BE2C (cell line): ENCODE data around the gene CEBPG.

Experiments used
- DNase-seq: peaks from one replicate; pipeline ENCODE4 v3.0.0-alpha.2; 2020
- H3K27me3 ChIP-seq: fragments of 250-450 bp; sonication (Bioruptor Pico); 2 replicates; pipeline ENCODE4 v1.5.1; 2020; ENCODE audit warnings: mild to moderate bottlenecking
- H3K36me3 ChIP-seq: fragments of 250-450 bp; sonication (Bioruptor Pico); 2 replicates; pipeline ENCODE4 v1.5.1; 2020; ENCODE audit warnings: mild to moderate bottlenecking
- H3K4me1 ChIP-seq: fragments of 250-450 bp; sonication (Bioruptor Pico); 2 replicates; pipeline ENCODE4 v1.5.1; 2020
- H3K4me3 ChIP-seq: 2 replicates; pipeline ENCODE4 v1.5.1; 2011; ENCODE audit warnings: low read depth, low read length
- H3K9me3 ChIP-seq: fragments of 250-450 bp; sonication (Bioruptor Pico); 2 replicates; pipeline ENCODE4 v1.5.1; 2020
- TF ChIP-seq, protein P1 (sequence below): IDR thresholded peaks from 2 replicates; pipeline ENCODE4 v1.5.1; 2012; ENCODE audit warnings: mild to moderate bottlenecking, low read depth, low read length

Gene CEBPG

GRCh38 chr19:33358408-33358807 is 15.1 kb upstream of the CEBPG start:
- H3K27me3 ChIP-seq: no peaks in the 10 kb centered on the region; the same call in 1 of the 2 replicates
- H3K4me3 ChIP-seq: no peak overlapping the region
- no peaks in the 10 kb centered on the region for H3K36me3 ChIP-seq
- no peak for DNase-seq
- TF ChIP-seq, protein P1, sequence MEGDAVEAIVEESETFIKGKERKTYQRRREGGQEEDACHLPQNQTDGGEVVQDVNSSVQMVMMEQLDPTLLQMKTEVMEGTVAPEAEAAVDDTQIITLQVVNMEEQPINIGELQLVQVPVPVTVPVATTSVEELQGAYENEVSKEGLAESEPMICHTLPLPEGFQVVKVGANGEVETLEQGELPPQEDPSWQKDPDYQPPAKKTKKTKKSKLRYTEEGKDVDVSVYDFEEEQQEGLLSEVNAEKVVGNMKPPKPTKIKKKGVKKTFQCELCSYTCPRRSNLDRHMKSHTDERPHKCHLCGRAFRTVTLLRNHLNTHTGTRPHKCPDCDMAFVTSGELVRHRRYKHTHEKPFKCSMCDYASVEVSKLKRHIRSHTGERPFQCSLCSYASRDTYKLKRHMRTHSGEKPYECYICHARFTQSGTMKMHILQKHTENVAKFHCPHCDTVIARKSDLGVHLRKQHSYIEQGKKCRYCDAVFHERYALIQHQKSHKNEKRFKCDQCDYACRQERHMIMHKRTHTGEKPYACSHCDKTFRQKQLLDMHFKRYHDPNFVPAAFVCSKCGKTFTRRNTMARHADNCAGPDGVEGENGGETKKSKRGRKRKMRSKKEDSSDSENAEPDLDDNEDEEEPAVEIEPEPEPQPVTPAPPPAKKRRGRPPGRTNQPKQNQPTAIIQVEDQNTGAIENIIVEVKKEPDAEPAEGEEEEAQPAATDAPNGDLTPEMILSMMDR: no peak
- peaks cover 3% of the 10 kb centered on the region; the same call in 1 of the 2 replicates for H3K9me3 ChIP-seq
- H3K4me1 ChIP-seq: no peaks in the 10 kb centered on the region

DNA sequence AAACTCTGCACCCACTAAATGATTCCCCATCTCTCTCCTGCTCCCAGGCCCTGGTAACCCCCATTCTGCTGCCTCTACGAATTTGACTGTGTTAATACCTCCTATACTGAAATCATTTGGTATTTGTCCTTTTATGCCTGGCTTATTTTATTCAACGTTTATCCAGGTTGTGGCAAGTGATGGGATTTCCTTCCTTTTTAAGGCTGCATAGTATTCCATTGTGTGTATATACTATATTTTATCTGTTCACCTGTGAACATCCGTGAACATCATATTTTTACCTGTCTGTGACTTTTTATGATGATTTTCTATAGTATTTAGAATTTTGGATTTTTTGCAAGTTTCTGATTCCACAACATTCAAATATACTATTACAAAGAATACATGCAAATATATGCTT is 13.9 kb upstream of the CEBPG start:
- peaks cover 3% of the 10 kb centered on the region; the same call in 1 of the 2 replicates for H3K9me3 ChIP-seq
- H3K27me3 ChIP-seq: no peaks in the 10 kb centered on the region; the same call in 1 of the 2 replicates
- DNase-seq: no peak
- H3K36me3 ChIP-seq: no peaks in the 10 kb centered on the region
- TF ChIP-seq, protein P1: no peak
- no peaks in the 10 kb centered on the region for H3K4me1 ChIP-seq
- no peak overlapping the region for H3K4me3 ChIP-seq

GRCh38 chr19:33362508-33363228 is 10.8 kb upstream of the CEBPG start:
- H3K4me1 ChIP-seq: no peaks in the 10 kb centered on the region
- H3K4me3 ChIP-seq: no peak overlapping the region
- H3K27me3 ChIP-seq: no peaks in the 10 kb centered on the region; the same call in 1 of the 2 replicates
- no peaks in the 10 kb centered on the region; the same call in 1 of the 2 replicates for H3K9me3 ChIP-seq
- no peak for DNase-seq
- TF ChIP-seq, protein P1: no peak
- H3K36me3 ChIP-seq: no peaks in the 10 kb centered on the region

DNA sequence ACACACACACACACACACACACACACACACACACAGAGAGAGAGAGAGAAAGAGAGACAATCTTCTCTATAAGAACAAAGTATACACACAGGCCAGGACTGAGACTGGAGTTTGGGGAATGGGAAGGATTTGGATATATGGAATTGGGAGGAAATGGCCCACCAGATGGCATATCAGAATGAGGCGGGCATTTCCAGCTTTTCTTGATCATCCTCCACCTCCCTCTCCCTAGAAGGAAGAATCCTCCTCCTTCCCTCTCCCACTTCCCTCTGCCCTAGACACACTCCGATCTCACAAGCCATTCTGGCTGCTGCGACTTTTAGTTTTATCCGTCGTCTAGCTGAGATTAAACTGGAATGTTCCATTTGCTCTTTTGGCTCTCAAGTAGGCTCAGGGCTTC is 10.0 kb upstream of the CEBPG start:
- Histone ChIP-seq H3K36me3 (no peaks in the 10 kb centered on the region), H3K9me3 (no peaks in the 10 kb centered on the region; the same call in 1 of the 2 replicates), H3K27me3 (no peaks in the 10 kb centered on the region; the same call in 1 of the 2 replicates), H3K4me1 (no peaks in the 10 kb centered on the region), H3K4me3 (no peak overlapping the region)
- TF ChIP-seq, protein P1: no peak
- DNase-seq: no peak

- no peaks in the 10 kb centered on the region for H3K36me3 ChIP-seq
- no peaks in the 10 kb centered on the region; the same call in 1 of the 2 replicates for H3K27me3 ChIP-seq
- no peaks in the 10 kb centered on the region; the same call in 1 of the 2 replicates for H3K9me3 ChIP-seq
- H3K4me3 ChIP-seq: no peak overlapping the region
- TF ChIP-seq, protein P1: no peak
- no peaks in the 10 kb centered on the region for H3K4me1 ChIP-seq
- DNase-seq: no peak
These were observed 7.8 kb upstream of the CEBPG start for GRCh38 chr19:33365691-33366090.

DNA sequence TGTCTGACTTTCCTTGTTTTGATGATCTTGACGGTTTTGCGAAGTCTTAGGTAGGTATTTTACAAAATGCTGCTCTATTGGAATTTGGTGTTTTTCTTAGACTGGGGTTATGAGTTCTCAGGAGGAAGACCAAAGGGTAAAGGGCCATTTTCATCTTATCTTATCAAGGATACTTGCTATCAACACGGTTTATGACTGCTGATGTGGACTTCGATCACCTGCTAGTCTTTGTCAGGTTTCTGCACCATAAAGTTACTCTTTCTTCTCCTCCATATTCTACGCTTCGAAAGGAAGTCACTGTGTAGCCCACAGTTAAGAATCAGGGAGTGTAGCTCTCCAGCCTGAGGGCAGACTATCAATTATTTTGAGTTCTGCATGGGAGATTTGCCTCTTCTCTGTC is 7.4 kb upstream of the CEBPG start:
- DNase-seq: no peak
- H3K4me1 ChIP-seq: no peaks in the 10 kb centered on the region
- TF ChIP-seq, protein P1: no peak
- no peaks in the 10 kb centered on the region for H3K36me3 ChIP-seq
- no peak overlapping the region for H3K4me3 ChIP-seq
- no peaks in the 10 kb centered on the region; the same call in 1 of the 2 replicates for H3K27me3 ChIP-seq
- no peaks in the 10 kb centered on the region for H3K9me3 ChIP-seq
